Common myeloid progenitor, CD34-positive (primary cell): Measurements from ENCODE around the gene METTL22.

Experiments
- CTCF ChIA-PET: fragments of 350-600 bp; sonication (Branson Sonifier 250); formaldehyde crosslinking; loops from one replicate; lab custom pipeline; 2021; ENCODE audit warnings: antibody characterized with exemption; lab: Charles Lee
- POLR2A ChIA-PET: fragments of 350-600 bp; sonication (Branson Sonifier 250); formaldehyde crosslinking; loops from one replicate; lab custom pipeline; 2021; ENCODE audit warnings: antibody characterized with exemption; lab: Charles Lee
- DNase-seq, 3 donors: peaks; one replicate each; pipeline versions ENCODE4 v3.0.0 to v3.0.0-alpha.2; 2013
- H3K27ac ChIP-seq, 2 experiments: 1 replicate in 1 of 2; 2 replicates in 1 of 2; pipeline ENCODE4 v1.7.0; 2013; ENCODE audit warnings: inconsistent platforms in 2 of 2, low read length in 2 of 2, mild to moderate bottlenecking in 2 of 2, low read depth in 1 of 2, moderate library complexity in 1 of 2; ENCODE audit not compliant: severe bottlenecking in 2 of 2, insufficient read depth in 1 of 2, poor library complexity in 1 of 2
- H3K27me3 ChIP-seq, 5 experiments: replicated peaks in 2 of 5; 1 replicate in 3 of 5; 2 replicates in 2 of 5; pipeline versions ENCODE4 v1.6.1 to v1.7.0; 2013; ENCODE audit warnings: low read length in 4 of 5, mild to moderate bottlenecking in 2 of 5, moderate library complexity in 2 of 5, inconsistent platforms in 1 of 5; ENCODE audit not compliant: insufficient read depth in 5 of 5, control insufficient read depth in 4 of 5
- H3K36me3 ChIP-seq, 4 experiments: 1 replicate in 2 of 4; 2 replicates in 2 of 4; pipeline versions ENCODE4 v1.6.1 to v1.7.0; 2013; ENCODE audit warnings: low read length in 3 of 4, control low read depth in 1 of 4, mild to moderate bottlenecking in 1 of 4; ENCODE audit not compliant: control insufficient read depth in 4 of 4, insufficient read depth in 4 of 4
- H3K4me1 ChIP-seq, 4 experiments: 1 replicate in 3 of 4; 2 replicates in 1 of 4; pipeline versions ENCODE4 v1.6.1 to v1.7.1; 2013; ENCODE audit warnings: low read length in 3 of 4, mild to moderate bottlenecking in 3 of 4, control low read depth in 1 of 4, inconsistent platforms in 1 of 4, moderate library complexity in 1 of 4; ENCODE audit not compliant: control insufficient read depth in 4 of 4, insufficient read depth in 4 of 4; ENCODE audit errors: control extremely low read depth in 1 of 4
- H3K4me3 ChIP-seq, 7 experiments: 1 replicate in 4 of 7; 2 replicates in 3 of 7; pipeline versions ENCODE4 v1.5.1 to v1.7.0; 2013; ENCODE audit warnings: mild to moderate bottlenecking in 7 of 7, low read length in 6 of 7, moderate library complexity in 6 of 7, inconsistent platforms in 2 of 7, low read depth in 2 of 7, control low read depth in 1 of 7; ENCODE audit not compliant: insufficient read depth in 4 of 7, control insufficient read depth in 1 of 7; ENCODE audit errors: extremely low read depth in 1 of 7
- H3K9me3 ChIP-seq, 5 experiments: 1 replicate in 4 of 5; 2 replicates in 1 of 5; pipeline versions ENCODE4 v1.6.1 to v1.7.1; 2013; ENCODE audit warnings: low read length in 4 of 5, mild to moderate bottlenecking in 2 of 5, inconsistent platforms in 1 of 5, low read depth in 1 of 5, moderate library complexity in 1 of 5; ENCODE audit not compliant: control insufficient read depth in 4 of 5, insufficient read depth in 2 of 5; ENCODE audit errors: control extremely low read depth in 1 of 5
- WGBS: methylation state at CpG from one replicate; pipeline ENCODE4 v1.1.5; 2013; ENCODE audit not compliant: insufficient coverage; 5-methylcytosine and 5-hydroxymethylcytosine counted together

METTL22 gene

DNA sequence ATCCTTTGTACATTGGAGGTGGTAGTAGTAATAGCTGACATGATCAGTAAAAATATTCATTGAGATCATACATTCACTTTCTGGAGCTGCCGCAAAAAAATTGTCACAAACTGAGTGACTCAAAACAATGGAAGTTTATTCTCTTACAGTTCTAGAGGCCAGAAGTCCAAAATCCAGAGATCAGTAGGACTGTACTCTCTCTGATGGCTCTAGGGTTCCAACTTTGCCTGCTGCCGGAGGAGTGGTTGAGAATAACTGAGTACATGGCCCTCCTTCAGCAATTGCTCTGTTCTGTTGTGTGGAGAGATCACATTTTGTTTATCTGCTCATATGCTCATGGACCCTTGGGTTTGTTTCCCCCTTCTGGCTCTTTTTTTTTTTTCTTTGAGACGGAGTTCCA lies 76.5 kb downstream of the METTL22 start:
- CTCF ChIA-PET, result no interaction called here
- Histone ChIP-seq H3K4me3 (no peak overlapping the region), H3K27me3 (no peaks in the 10 kb centered on the region), H3K9me3 (no peaks in the 10 kb centered on the region), H3K36me3 (no peaks in the 10 kb centered on the region), H3K4me1 (no peaks in the 10 kb centered on the region), H3K27ac (no peak overlapping the region)
- WGBS, result 0% methylated on average over 1 of the region's 3 CpGs
- POLR2A ChIA-PET, result no interaction called here
- no peak for DNase-seq
